Measurements from ENCODE around the gene MEIS3.

MEIS3 gene

GRCh38 chr19:47432499-47432898 is 13.2 kb upstream of the MEIS3 start:
- Histone ChIP-seq H4K8ac (ENCODE audit: low read depth, low read length) (no peak overlapping the region), H3K18ac (ENCODE audit: low read length) (no peak overlapping the region), H2BK120ac (ENCODE audit: low read depth, low read length) (no peak overlapping the region), H2BK15ac (ENCODE audit: low read length) (no peak overlapping the region), H3K9me3 (replicated peaks in 1 of 2; ENCODE audit: control insufficient read depth in 2 of 2, insufficient read depth in 1 of 2, low read depth in 1 of 2, low read length in 2 of 2) (no peaks in the 10 kb centered on the region), H3K9ac (ENCODE audit: low read depth, low read length, poor library complexity) (no peak overlapping the region), H3K27ac (replicated peaks; ENCODE audit: low read length) (no peak overlapping the region), H2BK5ac (ENCODE audit: low read length) (no peak overlapping the region), H2AFZ (ENCODE audit: low read length) (no peak overlapping the region), H3K23ac (ENCODE audit: low read depth, low read length, poor library complexity) (no peak overlapping the region), H2BK12ac (ENCODE audit: low read length) (no peak overlapping the region), H3K79me1 (ENCODE audit: low read depth, low read length) (no peaks in the 10 kb centered on the region), H3K4me3 (ENCODE audit: low read length in 2 of 2) (no peak overlapping the region), H3K14ac (ENCODE audit: low read length) (no peak overlapping the region), H4K91ac (ENCODE audit: low read depth, low read length, poor library complexity) (no peak overlapping the region), H3K27me3 (ENCODE audit: control insufficient read depth in 3 of 3, insufficient read depth in 3 of 3, low read depth in 1 of 3, low read length in 3 of 3) (peaks cover 5 to 27% (median 9%) of the 10 kb centered on the region in 3 experiments), H3K36me3 (replicated peaks in 1 of 2; ENCODE audit: control insufficient read depth in 2 of 2, insufficient read depth in 2 of 2, low read length in 2 of 2) (no peaks in the 10 kb centered on the region), H3K4me1 (ENCODE audit: control insufficient read depth in 2 of 2, insufficient read depth in 1 of 2, low read depth in 1 of 2, low read length in 2 of 2) (peaks cover 13 to 18% of the 10 kb centered on the region in 2 donors), H3K4ac (ENCODE audit: low read length) (no peak overlapping the region), H3K4me2 (ENCODE audit: insufficient read depth, low read length, poor library complexity, severe bottlenecking) (no peak overlapping the region), H2AK5ac (ENCODE audit: low read depth, low read length) (peak overlapping the region; percentile 31)
- no peak for DNase-seq (ENCODE audit: low spot score)

DNA sequence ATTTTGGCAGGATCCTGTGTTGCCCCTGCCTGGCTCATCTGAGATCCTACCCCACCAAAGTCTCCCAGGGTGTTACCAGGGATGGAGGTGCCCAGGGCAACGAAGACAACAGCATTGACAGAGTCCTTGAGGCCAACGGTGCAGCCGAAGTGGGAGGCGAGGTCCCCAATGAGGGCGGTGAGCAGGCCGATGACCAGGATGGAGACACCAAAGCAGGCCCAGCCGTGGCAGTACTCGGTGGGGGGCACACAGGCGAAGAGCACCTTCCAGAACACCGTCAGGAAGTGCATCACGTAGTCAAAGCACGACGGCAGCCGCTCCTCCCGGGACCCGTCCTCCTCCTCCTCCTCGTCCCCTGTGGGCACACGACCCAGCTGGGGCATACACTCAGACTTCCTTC is 12.8 kb upstream of the MEIS3 start:
- peaks cover 5 to 27% (median 9%) of the 10 kb centered on the region in 3 experiments for H3K27me3 ChIP-seq (ENCODE audit: control insufficient read depth in 3 of 3, insufficient read depth in 3 of 3, low read depth in 1 of 3, low read length in 3 of 3)
- H3K14ac ChIP-seq (ENCODE audit: low read length) = no peak overlapping the region
- H3K79me1 ChIP-seq (ENCODE audit: low read depth, low read length) = no peaks in the 10 kb centered on the region
- H2BK120ac ChIP-seq (ENCODE audit: low read depth, low read length) = no peak overlapping the region
- no peak overlapping the region for H3K9ac ChIP-seq (ENCODE audit: low read depth, low read length, poor library complexity)
- WGBS, 2 donors (ENCODE audit: extremely low coverage in 2 of 2, insufficient read length in 2 of 2, insufficient replicate concordance in 1 of 2) = no CpG with 5 or more reads among the region's 18 CpGs
- H3K4ac ChIP-seq (ENCODE audit: low read length) = no peak overlapping the region
- peak overlapping the region; percentile 31 for H2AK5ac ChIP-seq (ENCODE audit: low read depth, low read length)
- H2AFZ ChIP-seq (ENCODE audit: low read length) = no peak overlapping the region
- H3K18ac ChIP-seq (ENCODE audit: low read length) = no peak overlapping the region
- DNase-seq (ENCODE audit: low spot score) = no peak
- H2BK5ac ChIP-seq (ENCODE audit: low read length) = no peak overlapping the region
- H2BK15ac ChIP-seq (ENCODE audit: low read length) = no peak overlapping the region
- peaks cover 15 to 20% of the 10 kb centered on the region in 2 donors for H3K4me1 ChIP-seq (ENCODE audit: control insufficient read depth in 2 of 2, insufficient read depth in 1 of 2, low read depth in 1 of 2, low read length in 2 of 2)
- no peak overlapping the region for H3K27ac ChIP-seq (replicated peaks; ENCODE audit: low read length)
- no peak overlapping the region for H3K4me3 ChIP-seq (ENCODE audit: low read length in 2 of 2)
- H3K4me2 ChIP-seq (ENCODE audit: insufficient read depth, low read length, poor library complexity, severe bottlenecking) = no peak overlapping the region
- no peaks in the 10 kb centered on the region for H3K36me3 ChIP-seq (replicated peaks in 1 of 2; ENCODE audit: control insufficient read depth in 2 of 2, insufficient read depth in 2 of 2, low read length in 2 of 2)
- peak overlapping the region; percentile 60 for H3K23ac ChIP-seq (ENCODE audit: low read depth, low read length, poor library complexity)
- H4K8ac ChIP-seq (ENCODE audit: low read depth, low read length) = no peak overlapping the region
- H4K91ac ChIP-seq (ENCODE audit: low read depth, low read length, poor library complexity) = no peak overlapping the region
- no peak overlapping the region for H2BK12ac ChIP-seq (ENCODE audit: low read length)
- no peaks in the 10 kb centered on the region for H3K9me3 ChIP-seq (replicated peaks in 1 of 2; ENCODE audit: control insufficient read depth in 2 of 2, insufficient read depth in 1 of 2, low read depth in 1 of 2, low read length in 2 of 2)

- Histone ChIP-seq H2AFZ (ENCODE audit: low read length) (peak overlapping the region; percentile 51), H3K4ac (ENCODE audit: low read length) (no peak overlapping the region), H2BK12ac (ENCODE audit: low read length) (peak overlapping the region; percentile 67), H3K4me1 (ENCODE audit: control insufficient read depth in 2 of 2, insufficient read depth in 1 of 2, low read depth in 1 of 2, low read length in 2 of 2) (peaks cover 15 to 18% of the 10 kb centered on the region in 2 donors), H4K91ac (ENCODE audit: low read depth, low read length, poor library complexity) (no peak overlapping the region), H3K4me2 (ENCODE audit: insufficient read depth, low read length, poor library complexity, severe bottlenecking) (peak overlapping the region; percentile 73), H3K23ac (ENCODE audit: low read depth, low read length, poor library complexity) (peak overlapping the region; percentile 90), H3K27me3 (ENCODE audit: control insufficient read depth in 3 of 3, insufficient read depth in 3 of 3, low read depth in 1 of 3, low read length in 3 of 3) (peaks cover 5 to 28% (median 9%) of the 10 kb centered on the region in 3 experiments), H3K18ac (ENCODE audit: low read length) (peak overlapping the region; percentile 96), H3K27ac (replicated peaks; ENCODE audit: low read length) (no peak overlapping the region), H3K9me3 (replicated peaks in 1 of 2; ENCODE audit: control insufficient read depth in 2 of 2, insufficient read depth in 1 of 2, low read depth in 1 of 2, low read length in 2 of 2) (no peaks in the 10 kb centered on the region), H3K36me3 (replicated peaks in 1 of 2; ENCODE audit: control insufficient read depth in 2 of 2, insufficient read depth in 2 of 2, low read length in 2 of 2) (no peaks in the 10 kb centered on the region), H2AK5ac (ENCODE audit: low read depth, low read length) (peak overlapping the region; percentile 83), H4K8ac (ENCODE audit: low read depth, low read length) (peak overlapping the region; percentile 19), H3K9ac (ENCODE audit: low read depth, low read length, poor library complexity) (peak overlapping the region; percentile 96), H2BK120ac (ENCODE audit: low read depth, low read length) (peak overlapping the region; percentile 50), H2BK15ac (ENCODE audit: low read length) (peak overlapping the region; percentile 30), H3K4me3 (ENCODE audit: low read length in 2 of 2) (peak overlapping the region in 1 of 2 donors; percentile 73), H2BK5ac (ENCODE audit: low read length) (no peak overlapping the region), H3K79me1 (ENCODE audit: low read depth, low read length) (no peaks in the 10 kb centered on the region), H3K14ac (ENCODE audit: low read length) (no peak overlapping the region)
- no peak for DNase-seq (ENCODE audit: low spot score)
- no CpG with 5 or more reads among the region's 69 CpGs for WGBS, 2 donors (ENCODE audit: extremely low coverage in 2 of 2, insufficient read length in 2 of 2, insufficient replicate concordance in 1 of 2)
Measured at GRCh38 chr19:47430041-47430802, 10.9 kb upstream of the MEIS3 start.

- Histone ChIP-seq H2BK15ac (ENCODE audit: low read length) (peak overlapping the region; percentile 30), H4K8ac (ENCODE audit: low read depth, low read length) (no peak overlapping the region), H2BK5ac (ENCODE audit: low read length) (no peak overlapping the region), H2AK5ac (ENCODE audit: low read depth, low read length) (peak overlapping the region; percentile 83), H3K79me1 (ENCODE audit: low read depth, low read length) (no peaks in the 10 kb centered on the region), H2BK120ac (ENCODE audit: low read depth, low read length) (peak overlapping the region; percentile 50), H3K27me3 (ENCODE audit: control insufficient read depth in 3 of 3, insufficient read depth in 3 of 3, low read depth in 1 of 3, low read length in 3 of 3) (peaks cover 5 to 28% (median 9%) of the 10 kb centered on the region in 3 experiments), H3K36me3 (replicated peaks in 1 of 2; ENCODE audit: control insufficient read depth in 2 of 2, insufficient read depth in 2 of 2, low read length in 2 of 2) (no peaks in the 10 kb centered on the region), H2AFZ (ENCODE audit: low read length) (peak overlapping the region; percentile 81), H3K9me3 (replicated peaks in 1 of 2; ENCODE audit: control insufficient read depth in 2 of 2, insufficient read depth in 1 of 2, low read depth in 1 of 2, low read length in 2 of 2) (no peaks in the 10 kb centered on the region), H3K18ac (ENCODE audit: low read length) (peak overlapping the region; percentile 83), H3K4me2 (ENCODE audit: insufficient read depth, low read length, poor library complexity, severe bottlenecking) (no peak overlapping the region), H4K91ac (ENCODE audit: low read depth, low read length, poor library complexity) (no peak overlapping the region), H3K9ac (ENCODE audit: low read depth, low read length, poor library complexity) (no peak overlapping the region), H2BK12ac (ENCODE audit: low read length) (peak overlapping the region; percentile 16), H3K23ac (ENCODE audit: low read depth, low read length, poor library complexity) (no peak overlapping the region), H3K14ac (ENCODE audit: low read length) (no peak overlapping the region), H3K4me3 (ENCODE audit: low read length in 2 of 2) (no peak overlapping the region), H3K4ac (ENCODE audit: low read length) (no peak overlapping the region), H3K4me1 (ENCODE audit: control insufficient read depth in 2 of 2, insufficient read depth in 1 of 2, low read depth in 1 of 2, low read length in 2 of 2) (peaks cover 15 to 18% of the 10 kb centered on the region in 2 donors), H3K27ac (replicated peaks; ENCODE audit: low read length) (no peak overlapping the region)
- no peak for DNase-seq (ENCODE audit: low spot score)
- WGBS, 2 donors (ENCODE audit: extremely low coverage in 2 of 2, insufficient read length in 2 of 2, insufficient replicate concordance in 1 of 2) = no CpG with 5 or more reads among the region's 20 CpGs
Measured at GRCh38 chr19:47429140-47429793, 9.9 kb upstream of the MEIS3 start.
